Measurements from ENCODE around the gene ATP8B1.

GRCh38 chr18:57705011-57705410 is 98.1 kb downstream of the ATP8B1 start:
- TF ChIP-seq CTCF (IDR thresholded peaks at IDR 0.05) (no peak), POLR2AphosphoS5 (IDR thresholded peaks at IDR 0.05) (peak in 2 of 4 donors; percentile 16 to 24), EP300 (IDR thresholded peaks at IDR 0.05) (no peak), POLR2A (IDR thresholded peaks at IDR 0.05) (no peak)
